GM21526 (cell line): Measurements from ENCODE around the gene ARHGDIG.

Experiments
- ATAC-seq: cut with Tn5 transposase; IDR thresholded peaks from one replicate; pipeline ENCODE4 v1.9.1; 2021; ENCODE audit warnings: moderate library complexity; ENCODE audit not compliant: unreplicated experiment, low FRiP score

Gene ARHGDIG

GRCh38 chr16:279531-279930 is 860 bp upstream of the ARHGDIG start:
- no peak for ATAC-seq

GRCh38 chr16:280005-280460 is 358 bp upstream of the ARHGDIG start:
- no peak for ATAC-seq

GRCh38 chr16:280991-281659 is 734 bp downstream of the ARHGDIG start:
- no peak for ATAC-seq

GRCh38 chr16:281660-282255 is 1.4 kb downstream of the ARHGDIG start:
- no peak for ATAC-seq

GRCh38 chr16:282491-282890 is 2.1 kb downstream of the ARHGDIG start:
- ATAC-seq = no peak

GRCh38 chr16:283033-283805 is 2.8 kb downstream of the ARHGDIG start, which contains the start of gene PDIA2:
Gene PDIA2, plus strand, starts transcription at chr16:283164. Its CDS starts 6 bp downstream, at chr16:283170.
- no peak for ATAC-seq

GRCh38 chr16:284204-285120 is 4.1 kb downstream of the ARHGDIG start:
- no peak for ATAC-seq

GRCh38 chr16:285146-286055 is 5.0 kb downstream of the ARHGDIG start:
- no peak for ATAC-seq

GRCh38 chr16:286491-287297 is 6.3 kb downstream of the ARHGDIG start:
- no peak for ATAC-seq

- no peak for ATAC-seq
These were observed 7.0 kb downstream of the ARHGDIG start for GRCh38 chr16:287298-287811.

- ATAC-seq = no peak
These were observed 7.9 kb downstream of the ARHGDIG start for GRCh38 chr16:287981-288920.

GRCh38 chr16:289395-289997 is 9.1 kb downstream of the ARHGDIG start:
- ATAC-seq = no peak

GRCh38 chr16:290015-290680 is 9.8 kb downstream of the ARHGDIG start:
- no peak for ATAC-seq

GRCh38 chr16:290681-291405 is 10.5 kb downstream of the ARHGDIG start:
- no peak for ATAC-seq

GRCh38 chr16:291539-291938 is 11.1 kb downstream of the ARHGDIG start:
- no peak for ATAC-seq
